ENCODE results near the gene C2orf49. TPM values are rescaled to one million over a fixed set of nuclear protein-coding genes. Genes with fewer than 3 reads are reported as not detected.
"Not testable (repeated sequence)": the region's sequence is repeated elsewhere in the genome, so short reads cannot be mapped to it uniquely, and the experiment has no call there.

C2orf49 gene
- polyA plus RNA-seq, 5 donors, result 19.0 to 31.5 (median 26.9) TPM

DNA sequence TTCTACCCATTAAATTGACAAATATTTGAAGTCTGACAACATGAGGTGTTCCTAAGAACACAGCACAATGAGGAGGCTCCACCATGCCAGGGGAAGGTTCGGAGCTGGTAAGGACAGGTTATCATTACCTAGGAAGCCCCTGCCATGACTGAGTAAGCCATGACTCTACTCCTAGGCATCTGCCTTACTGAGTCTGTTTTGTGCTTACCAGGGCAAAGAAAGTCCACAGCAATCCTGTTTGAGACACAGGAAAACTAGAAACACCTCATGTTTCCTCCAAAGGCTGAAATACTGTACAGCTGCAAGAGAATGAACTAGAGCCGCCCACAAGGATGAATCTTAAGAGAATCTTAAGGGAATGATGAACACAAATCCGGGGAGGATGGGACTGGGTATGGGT lies 19.4 kb upstream of the C2orf49 start:
- no peak for DNase-seq

DNA sequence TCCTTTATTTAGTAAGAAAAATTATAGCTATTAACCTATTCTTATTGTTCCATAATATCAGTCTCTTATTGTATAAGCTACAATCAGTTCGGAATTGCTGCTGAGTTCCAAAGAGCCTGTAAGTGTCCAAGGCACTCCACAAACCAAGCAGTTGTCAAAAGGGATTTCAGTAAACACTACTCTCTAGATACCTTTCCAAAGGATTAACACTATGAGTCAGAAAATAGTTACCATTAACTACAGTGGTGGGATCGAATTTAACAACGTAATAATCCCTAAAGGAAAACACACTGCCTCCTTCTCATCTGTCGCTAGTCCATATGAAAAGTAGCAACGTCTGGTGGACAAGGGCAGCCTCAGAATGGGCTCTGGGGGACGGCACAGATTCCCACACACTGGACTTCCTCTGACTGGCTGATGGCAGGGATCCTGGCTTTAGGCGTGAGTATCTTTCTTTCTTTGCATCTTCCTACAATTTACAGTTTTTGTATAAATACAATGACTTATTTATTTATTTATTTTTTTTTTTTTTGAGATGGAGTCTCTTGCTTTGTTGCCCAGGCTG lies 16.6 kb upstream of the C2orf49 start:
- no peak for DNase-seq

DNA sequence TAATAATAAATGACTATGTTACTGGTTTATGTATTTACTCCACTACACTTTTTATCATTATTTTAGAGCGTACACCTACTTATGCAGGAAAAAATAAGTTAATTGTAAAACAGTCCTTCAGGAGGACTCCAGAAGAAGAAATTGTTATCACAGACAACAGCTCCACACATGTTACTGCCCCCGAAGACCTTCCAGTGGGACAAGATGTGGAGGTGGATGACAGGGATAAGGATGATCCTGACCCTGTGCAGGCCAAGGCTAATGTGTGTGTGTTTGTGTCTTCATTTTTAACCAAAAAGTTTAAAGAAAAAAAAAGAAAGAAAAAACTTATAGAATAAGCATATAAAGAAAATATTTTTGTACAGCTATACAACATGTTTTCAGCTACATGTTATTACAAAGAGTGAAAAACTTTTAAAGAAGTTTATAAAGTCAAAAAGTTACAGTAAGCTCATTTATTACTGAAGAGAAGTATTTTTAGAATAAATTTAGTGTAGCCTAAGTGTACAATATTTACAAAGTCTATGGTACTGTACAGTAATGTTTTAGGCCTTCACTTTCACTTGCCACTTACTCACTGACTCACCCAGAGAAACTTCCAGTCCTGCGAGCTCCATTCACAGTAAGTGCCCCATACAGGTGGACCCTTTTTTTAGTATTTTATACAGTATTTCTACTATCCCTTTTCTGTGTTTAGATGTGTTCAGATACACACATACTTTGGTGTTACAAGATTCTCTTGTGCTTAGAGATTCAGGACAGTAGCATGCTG lies 15.3 kb upstream of the C2orf49 start:
- no peak for DNase-seq

DNA sequence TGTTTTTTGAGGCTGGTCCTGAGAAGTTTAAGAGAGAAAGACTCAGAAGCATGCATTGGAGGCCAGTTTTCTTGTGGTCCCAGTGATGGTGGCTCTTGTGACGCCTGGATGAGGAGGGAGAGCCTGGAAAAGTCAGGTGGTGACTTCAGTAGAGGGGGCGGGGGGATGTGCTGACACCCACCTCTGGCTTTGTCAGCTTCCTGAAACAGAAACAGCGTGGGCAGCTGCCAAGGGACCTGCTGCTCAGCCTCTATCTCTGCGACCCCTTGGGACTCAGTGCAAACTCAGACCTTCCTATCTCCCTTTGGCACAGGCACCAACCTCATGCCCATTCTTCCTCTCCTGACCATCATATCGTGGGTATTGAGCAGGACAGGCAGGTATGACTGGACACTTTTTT lies 14.2 kb upstream of the C2orf49 start:
- no peak for DNase-seq

DNA sequence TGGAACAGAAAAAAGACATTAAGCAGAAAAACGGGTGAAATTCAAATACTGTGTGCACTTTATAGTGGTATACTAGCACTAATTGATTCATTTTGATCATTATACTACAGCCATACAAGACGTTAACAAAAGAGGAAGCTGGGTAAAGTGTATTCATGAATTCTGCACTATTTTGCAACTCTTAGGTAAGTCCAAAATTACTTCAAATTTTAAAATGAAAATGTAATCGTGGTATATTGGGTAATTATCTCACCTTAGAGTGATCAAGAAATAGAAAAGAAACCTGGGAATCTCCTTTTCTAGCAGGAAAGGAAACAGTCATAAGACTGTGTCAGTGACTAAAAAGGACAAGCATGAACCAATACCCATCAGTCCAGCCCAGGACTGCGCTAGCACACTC lies 13.2 kb upstream of the C2orf49 start:
- DNase-seq, result no peak

DNA sequence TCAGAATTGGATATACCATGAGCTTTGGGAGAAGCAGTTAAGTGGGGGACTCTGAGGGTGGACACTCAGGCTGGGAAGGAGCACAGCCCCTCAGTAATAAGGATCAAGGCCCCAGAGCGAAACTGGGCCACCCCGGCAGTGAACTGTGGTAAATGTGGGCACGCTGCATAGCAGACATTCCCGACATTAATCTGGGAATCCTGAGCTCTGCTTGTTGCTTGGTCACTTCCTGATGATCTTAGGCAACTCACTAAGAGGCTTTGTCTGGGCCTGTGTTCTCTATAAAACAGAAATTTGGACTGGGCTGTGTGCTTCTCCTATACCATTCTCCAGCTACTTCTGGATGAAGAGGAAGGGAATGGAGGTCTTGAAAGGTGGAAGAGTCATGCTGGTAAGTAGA lies 12.6 kb upstream of the C2orf49 start:
- no peak for DNase-seq

DNA sequence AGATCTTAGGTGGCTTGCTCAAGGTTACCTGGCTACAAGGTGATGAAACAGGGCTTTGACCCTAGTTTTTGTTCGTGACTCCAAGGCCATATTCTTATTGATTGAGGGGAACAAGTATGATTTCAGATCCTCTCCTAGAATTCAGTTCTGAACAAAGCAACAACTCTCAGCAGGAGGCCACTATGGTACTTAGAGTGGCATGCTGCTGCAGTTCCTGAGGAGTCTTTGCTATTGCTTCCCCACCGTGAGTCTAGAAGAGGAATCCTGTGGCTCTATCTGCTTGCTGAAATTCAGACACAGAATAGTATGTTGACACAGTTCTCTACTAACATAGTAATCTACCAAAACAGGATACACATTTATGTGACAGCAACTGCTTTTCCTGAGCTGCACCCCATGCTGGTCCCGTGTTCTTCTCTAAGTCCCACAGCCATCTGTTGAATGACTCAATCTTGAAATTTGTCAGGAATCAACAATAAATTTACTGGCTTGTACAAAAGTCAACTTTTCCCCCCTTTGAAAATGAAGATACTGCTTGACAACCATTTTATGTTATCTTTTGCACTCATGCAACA lies 11.9 kb upstream of the C2orf49 start:
- no peak for DNase-seq

DNA sequence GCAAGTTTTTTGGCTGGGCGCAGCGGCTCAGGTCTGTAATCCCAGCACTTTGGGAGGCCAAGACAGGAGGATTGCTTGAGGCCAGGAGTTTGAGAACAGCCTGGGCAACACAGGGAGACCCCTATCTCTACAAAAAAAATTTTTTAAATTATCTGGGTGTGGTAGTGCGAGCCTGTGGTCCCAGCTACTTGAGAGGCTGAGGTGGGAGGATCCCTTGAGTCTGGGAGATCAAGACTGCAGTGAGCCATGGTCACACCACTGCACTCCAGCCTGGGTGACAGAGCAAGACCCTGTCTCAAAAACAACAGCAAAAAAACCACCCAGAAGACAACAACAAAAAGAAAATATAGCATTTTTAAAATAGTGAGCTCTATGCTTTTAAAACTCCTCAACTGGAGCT lies 10.1 kb upstream of the C2orf49 start:
- DNase-seq, result not testable (repeated sequence)

DNA sequence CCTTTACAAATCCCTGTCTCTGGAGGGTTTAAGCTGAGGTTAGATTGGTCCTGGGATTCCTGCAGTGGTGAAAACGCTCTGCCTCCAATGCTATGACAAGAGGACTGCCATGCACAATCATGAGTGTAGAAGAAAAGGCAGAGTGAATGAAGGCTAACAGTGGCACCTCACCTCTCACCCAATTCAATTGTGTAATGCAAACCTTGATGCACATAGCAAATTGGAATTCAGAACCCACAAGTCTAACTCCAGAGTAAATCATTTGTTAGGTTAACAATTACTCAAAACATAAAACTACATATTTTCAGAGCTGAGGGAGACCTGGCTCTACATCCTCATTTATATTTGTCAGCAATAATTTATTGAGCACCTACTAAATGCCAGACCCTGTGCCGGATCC lies 9.7 kb upstream of the C2orf49 start:
- DNase-seq, result no peak

DNA sequence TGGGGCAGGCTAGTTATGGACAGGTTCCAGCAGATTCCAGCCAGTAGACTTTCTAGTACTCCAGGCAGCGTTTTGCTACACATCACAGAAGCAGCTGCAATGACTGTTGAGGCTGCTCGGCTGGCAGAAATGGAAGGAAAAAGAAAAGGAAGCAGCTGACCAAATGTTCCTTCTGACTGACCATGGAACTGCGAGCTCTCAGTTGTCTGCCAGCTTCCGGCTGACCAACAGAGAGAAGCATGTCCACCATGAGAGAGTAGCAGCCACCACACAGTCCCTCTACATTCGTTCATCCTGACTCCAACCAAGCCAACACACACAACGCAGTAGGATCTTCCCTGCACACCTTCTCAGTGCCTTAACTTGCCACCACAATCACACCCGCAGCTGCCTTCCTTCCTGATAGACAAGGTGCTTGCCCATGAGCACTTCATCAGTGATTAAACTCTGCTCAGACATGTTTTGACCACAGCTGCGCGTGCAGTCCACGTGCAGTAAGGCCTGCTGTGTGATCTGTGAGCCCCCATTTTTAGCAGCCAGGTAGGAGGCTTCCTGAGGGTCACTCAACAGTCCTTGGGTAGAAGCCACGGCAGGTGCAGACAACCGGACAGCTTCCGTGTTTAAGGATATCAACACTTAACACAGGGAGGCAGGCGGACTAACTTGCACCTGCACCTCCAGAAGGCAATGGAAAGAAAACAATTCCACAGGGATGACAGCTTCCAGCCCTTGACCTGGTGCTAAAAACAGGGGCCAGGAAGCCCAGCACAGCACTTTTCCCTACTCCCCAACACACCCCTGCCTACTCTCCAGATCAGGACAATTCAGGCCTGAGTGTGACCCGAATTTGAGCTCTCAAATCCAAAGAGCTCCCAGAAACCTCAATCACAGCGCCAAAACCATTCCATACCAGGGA lies 8.8 kb upstream of the C2orf49 start:
- DNase-seq, result peak in 1 of 2 donors; percentile 15

DNA sequence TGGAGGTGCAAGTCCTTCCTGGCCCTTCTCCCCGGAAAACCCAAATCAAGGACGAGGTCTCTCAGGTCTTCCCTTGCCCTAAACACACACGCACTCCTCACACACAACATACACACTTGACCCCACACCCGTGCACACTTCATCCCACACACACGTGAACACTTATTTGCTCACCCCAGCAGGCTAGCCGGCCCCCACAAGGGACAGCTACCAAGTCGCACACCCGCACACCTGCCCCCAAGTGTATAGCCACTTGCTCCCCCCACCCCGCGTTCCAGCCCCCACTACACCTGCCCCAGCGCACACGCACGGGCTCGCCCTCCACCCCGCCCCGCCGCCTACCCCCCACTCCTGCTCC lies 8.2 kb upstream of the C2orf49 start:
- peak in 1 of 2 donors; percentile 10 for DNase-seq

DNA sequence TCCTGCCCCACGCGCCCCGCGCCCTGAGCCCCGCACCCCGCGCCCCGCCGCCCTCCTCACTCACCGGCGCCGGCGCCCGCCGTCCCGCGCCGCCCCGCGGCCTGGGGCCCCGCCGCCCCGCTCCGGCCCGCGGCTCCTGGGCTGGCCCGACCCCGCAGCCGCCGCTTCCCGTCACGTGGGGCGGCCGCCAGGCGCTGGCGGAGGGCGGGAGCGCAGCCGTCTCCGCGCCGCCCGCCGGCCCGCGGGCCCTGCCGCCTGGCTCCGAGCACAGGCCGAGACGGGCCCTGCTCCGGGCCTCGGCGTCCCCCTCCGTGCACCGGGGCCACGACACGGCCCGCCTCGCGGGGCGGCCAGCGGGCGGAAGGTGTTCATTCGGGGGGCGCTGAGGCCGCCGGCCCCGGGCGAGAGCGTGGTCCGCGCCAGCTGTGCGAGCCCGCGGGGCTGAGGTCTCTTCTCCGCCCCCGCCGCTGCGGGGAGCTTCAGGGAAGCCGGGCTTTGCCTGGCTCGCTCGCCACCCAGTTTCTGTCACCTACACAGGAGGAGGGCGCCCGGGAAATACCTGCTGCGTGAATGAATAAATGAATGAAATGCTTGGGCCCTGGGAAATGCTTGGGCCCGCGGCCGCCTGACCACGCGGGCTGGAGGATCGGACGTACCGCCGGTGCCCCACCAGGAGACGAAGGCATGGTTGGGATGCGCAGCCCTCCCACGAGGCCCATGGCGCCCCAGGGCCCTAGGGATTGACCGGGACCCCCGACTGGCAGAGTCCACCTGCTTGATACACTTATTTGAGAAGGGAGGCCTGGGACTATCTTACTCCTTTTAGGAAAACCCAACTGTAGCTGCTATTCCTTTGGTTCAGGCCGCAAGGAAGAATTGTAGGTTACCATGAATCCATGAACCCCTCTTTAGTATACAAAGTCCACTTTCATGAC lies 7.5 kb upstream of the C2orf49 start, which contains the start of gene TGFBRAP1:
TGFBRAP1 (minus strand) TSS at position 175 of the 935 bp plus-strand sequence. CDS start 21,434 bp downstream, outside the sequence.
- peak; percentile 32 to 42 for DNase-seq

DNA sequence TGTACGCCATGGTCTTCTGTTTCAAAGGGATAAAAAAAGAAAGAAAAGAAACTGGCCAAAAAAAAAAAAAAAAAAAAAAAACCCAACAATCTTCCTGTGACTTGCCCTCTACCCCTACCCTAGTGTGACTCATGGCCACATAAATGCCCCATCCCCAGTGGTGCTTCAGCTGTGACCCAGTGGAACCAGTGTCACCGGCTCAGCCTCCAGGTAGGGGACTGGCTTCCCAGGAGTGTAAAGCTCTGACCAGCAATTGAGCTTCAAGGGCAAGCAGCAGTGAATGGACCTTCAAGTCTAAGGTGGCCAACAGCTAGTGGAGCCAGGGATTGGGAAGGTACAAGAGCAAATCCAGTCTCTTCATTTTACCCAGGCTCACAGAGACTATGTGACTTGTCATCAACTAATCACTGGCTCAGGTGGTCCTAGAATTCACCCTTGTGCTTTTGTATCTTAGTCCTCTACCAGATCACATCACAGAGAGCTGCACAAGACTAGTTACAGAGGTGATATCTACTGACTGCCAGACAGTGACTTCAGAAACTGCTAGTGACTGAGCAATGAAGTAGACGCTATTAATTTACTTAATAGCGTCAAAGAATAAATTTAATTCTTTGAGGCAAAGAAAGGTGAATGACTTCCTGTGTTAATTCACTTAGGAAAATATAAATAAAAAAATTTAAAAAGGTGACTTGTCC lies 6.5 kb upstream of the C2orf49 start:
- no peak for DNase-seq

DNA sequence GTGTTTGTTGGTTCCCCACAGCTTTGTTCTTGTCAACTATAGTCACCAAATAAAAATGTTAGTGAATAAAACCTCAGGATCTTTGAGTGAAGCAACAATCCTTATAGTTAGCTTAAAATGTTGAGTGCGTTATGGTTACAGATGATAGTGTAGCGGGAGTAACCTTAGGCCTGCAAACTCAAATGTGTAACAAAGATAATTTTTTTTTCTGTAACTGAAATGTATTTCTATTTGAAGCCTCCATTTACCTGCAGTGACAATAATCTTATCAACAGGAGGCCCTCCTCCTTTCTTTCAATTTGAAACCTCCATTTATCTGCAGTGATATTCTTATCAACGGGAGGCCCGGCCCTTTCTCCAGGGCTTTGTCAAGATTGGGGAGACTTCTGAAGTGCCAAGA lies 3.1 kb upstream of the C2orf49 start:
- no peak for DNase-seq

DNA sequence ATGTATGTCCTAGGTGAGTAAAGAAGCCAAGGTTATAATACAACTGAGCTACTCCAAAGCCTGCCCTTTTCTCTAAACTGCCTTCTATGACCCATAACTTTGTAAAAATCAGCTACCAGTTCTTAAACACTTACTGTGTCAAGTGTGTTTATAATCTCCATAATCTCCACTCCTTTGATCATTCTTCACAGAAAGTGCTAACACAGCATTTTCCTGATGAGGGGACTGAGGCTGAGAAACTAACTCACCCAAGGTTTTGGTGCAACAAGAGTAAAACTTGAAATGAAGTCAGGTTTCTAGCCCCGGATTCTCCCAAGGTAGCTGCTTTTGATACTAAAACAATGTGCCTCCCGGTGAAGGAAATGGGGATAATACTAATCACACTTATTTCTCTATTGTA lies 1.9 kb upstream of the C2orf49 start:
- no peak for DNase-seq

DNA sequence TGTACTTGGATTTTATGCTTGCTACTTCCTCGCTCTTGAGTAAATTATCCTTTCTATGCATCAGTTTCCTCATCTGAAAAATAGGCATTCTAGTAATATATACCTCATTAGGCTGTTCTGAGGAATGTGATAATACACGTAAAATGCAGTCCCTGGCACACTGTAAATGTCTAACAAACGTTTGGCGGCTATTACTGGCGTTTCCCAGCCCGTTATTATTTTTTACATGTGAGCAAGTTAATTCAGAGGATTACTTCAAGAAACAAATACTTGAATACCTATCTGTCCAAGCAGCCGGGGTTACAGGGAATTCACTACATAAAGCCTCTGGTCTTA lies 586 bp upstream of the C2orf49 start:
- no peak for DNase-seq

DNA sequence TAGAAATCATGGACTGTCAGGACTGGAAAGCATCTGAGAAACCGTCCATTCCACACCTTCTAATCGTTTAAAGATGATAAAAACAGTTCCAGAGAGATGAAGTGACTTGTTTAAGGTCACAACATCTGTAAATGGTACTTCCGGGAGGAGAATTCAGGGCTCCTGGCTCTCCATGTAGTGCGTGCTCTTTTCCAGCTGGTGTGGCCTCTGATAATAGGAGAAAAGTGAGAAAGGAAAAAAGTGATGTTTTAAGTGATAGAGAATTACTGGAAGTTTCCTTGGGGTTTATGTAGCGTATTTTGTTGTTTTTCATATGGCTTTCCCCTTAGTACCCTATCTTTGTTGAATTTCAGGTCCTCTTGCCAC lies 663 bp downstream of the C2orf49 start:
- no peak for DNase-seq

DNA sequence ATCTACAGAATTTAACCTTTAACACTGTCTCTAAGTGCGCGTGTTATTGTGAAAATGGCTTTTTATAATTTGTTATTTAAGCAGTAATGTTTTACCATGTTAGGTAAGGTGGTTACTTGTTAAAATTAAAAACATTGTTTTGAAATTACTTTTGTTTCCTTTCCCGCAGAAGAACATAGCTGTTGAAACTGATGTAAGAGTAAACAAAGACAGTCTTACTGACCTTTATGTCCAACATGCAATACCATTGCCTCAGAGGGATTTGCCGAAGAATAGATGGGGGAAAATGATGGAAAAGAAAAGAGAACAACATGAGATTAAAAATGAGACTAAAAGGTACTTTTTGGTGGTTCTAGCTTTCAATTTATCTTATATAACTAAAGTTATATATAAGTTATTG lies 2.1 kb downstream of the C2orf49 start:
- DNase-seq, result no peak

DNA sequence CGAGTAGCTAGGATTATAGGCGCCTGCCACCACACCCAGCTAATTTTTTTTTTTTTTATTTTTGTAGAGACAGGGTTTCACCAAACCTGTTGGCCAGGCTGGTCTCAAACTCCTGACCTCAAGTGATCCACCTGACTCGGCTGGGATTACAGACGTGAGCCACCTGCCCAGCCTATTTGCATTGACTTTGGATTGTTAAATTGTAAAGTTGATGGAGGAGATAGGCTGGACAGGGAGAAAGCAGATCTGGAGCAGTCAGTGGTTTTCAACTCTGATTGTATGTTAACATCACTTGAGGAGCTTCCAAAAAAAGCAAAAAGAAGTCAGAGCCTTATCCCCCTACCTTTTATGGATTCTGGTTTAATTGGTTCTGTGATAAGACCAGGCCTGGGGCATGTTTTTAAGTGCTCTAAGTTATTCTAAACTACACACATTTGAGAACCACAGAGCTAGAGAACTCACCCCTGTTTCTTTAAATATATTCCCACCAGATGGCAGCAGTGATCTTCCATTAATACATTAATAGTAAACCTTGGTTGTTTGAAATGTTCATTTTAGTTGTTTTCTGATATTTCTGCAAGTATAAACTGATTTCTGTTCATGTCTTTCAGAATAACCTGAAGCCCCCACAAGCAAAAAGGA lies 7.5 kb downstream of the C2orf49 start:
- DNase-seq, result no peak

DNA sequence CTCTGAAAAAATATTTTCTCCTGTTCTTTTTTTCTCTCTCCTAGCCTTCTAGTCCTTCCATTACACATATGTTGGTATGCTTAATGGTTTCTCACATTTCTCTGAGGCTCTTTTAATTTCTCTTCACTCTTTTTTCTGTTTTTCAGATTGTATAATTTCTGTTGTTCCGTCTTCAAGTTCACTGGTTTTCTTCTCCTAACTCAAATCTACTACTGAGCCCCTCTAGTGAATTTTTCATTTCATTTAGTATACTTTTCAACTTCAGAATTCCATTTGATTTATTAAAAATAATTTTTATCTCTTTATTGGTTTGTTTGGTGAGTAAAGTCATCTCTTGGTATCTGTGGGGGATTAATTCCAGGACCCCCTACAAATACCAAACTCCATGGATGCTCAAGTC lies 19.8 kb downstream of the C2orf49 start:
- no peak for DNase-seq

All from right lung (tissue), 5 donors.